Naive thymus-derived CD4-positive, alpha-beta T cell (primary cell): ENCODE measurements around the gene FGF1. TPM values are rescaled to one million over a fixed set of nuclear protein-coding genes. Genes with fewer than 3 reads are reported as not detected.

ENCODE experiments used
- ATAC-seq: fragments of 150-1000 bp; cut with Tn5 transposase; 2 replicates; pipeline ENCODE4 v1.10.0; 2021; ENCODE audit warnings: mild to moderate bottlenecking, moderate library complexity
- CTCF ChIA-PET: fragments of 350-600 bp; sonication (Branson Sonifier 250); formaldehyde crosslinking; loops from one replicate; lab custom pipeline; 2021; ENCODE audit warnings: antibody characterized with exemption; lab: Charles Lee
- POLR2A ChIA-PET: fragments of 350-600 bp; sonication (Branson Sonifier 250); formaldehyde crosslinking; loops from one replicate; lab custom pipeline; 2021; ENCODE audit warnings: antibody characterized with exemption, inconsistent platforms; lab: Charles Lee
- DNase-seq, 9 donors: peaks; one replicate each; pipeline versions ENCODE4 v3.0.0 to v3.0.0-alpha.2; 2020 to 2022; ENCODE audit warnings: mixed read lengths in 1 of 9
- H3K27ac ChIP-seq: one replicate; pipeline ENCODE4 v1.7.0; 2013; ENCODE audit warnings: mild to moderate bottlenecking, low read depth, low read length, moderate library complexity
- H3K27me3 ChIP-seq, 2 donors: one replicate each; pipeline ENCODE4 v1.7.0; 2013; ENCODE audit warnings: low read length in 2 of 2, mild to moderate bottlenecking in 2 of 2, moderate library complexity in 2 of 2; ENCODE audit not compliant: control insufficient read depth in 2 of 2, insufficient read depth in 2 of 2
- H3K36me3 ChIP-seq, 3 experiments: 1 replicate in 2 of 3; 2 replicates in 1 of 3; pipeline ENCODE4 v1.7.0; 2013; ENCODE audit warnings: low read length in 3 of 3, mild to moderate bottlenecking in 3 of 3, moderate library complexity in 1 of 3; ENCODE audit not compliant: insufficient read depth in 3 of 3, control insufficient read depth in 2 of 3
- H3K4me1 ChIP-seq, 2 donors: one replicate each; pipeline ENCODE4 v1.7.0; 2013; ENCODE audit warnings: low read length in 2 of 2, mild to moderate bottlenecking in 2 of 2, moderate library complexity in 1 of 2; ENCODE audit not compliant: control insufficient read depth in 2 of 2, insufficient read depth in 2 of 2
- H3K4me3 ChIP-seq: 2 replicates; pipeline ENCODE4 v1.7.0; 2013; ENCODE audit warnings: mild to moderate bottlenecking, low read length
- H3K9me3 ChIP-seq, 3 experiments: 1 replicate in 2 of 3; 2 replicates in 1 of 3; pipeline ENCODE4 v1.7.0; 2013; ENCODE audit warnings: low read length in 3 of 3; ENCODE audit not compliant: control insufficient read depth in 2 of 3
- H3K27ac Mint-ChIP-seq, 9 donors: one replicate each; pipeline ENCODE4 v1.8.0; 2020 to 2022; ENCODE audit warnings: mixed read lengths in 9 of 9, mild to moderate bottlenecking in 8 of 9, moderate library complexity in 5 of 9, inconsistent platforms in 2 of 9
- H3K27me3 Mint-ChIP-seq, 5 donors: one replicate each; pipeline ENCODE4 v1.8.0; 2021 to 2022; ENCODE audit warnings: mixed read lengths in 5 of 5, mild to moderate bottlenecking in 1 of 5
- H3K36me3 Mint-ChIP-seq, 5 donors: one replicate each; pipeline ENCODE4 v1.8.0; 2020 to 2022; ENCODE audit warnings: mixed read lengths in 5 of 5, mild to moderate bottlenecking in 3 of 5, inconsistent platforms in 1 of 5
- H3K4me1 Mint-ChIP-seq, 7 donors: one replicate each; pipeline ENCODE4 v1.8.0; 2020 to 2022; ENCODE audit warnings: mixed read lengths in 7 of 7, mild to moderate bottlenecking in 3 of 7, inconsistent platforms in 1 of 7
- H3K4me3 Mint-ChIP-seq, 10 donors: one replicate each; pipeline ENCODE4 v1.8.0; 2020 to 2022; ENCODE audit warnings: mild to moderate bottlenecking in 10 of 10, mixed read lengths in 10 of 10, moderate library complexity in 6 of 10, inconsistent platforms in 2 of 10
- H3K9me3 Mint-ChIP-seq, 11 donors: one replicate each; pipeline ENCODE4 v1.8.0; 2020 to 2022; ENCODE audit warnings: mixed read lengths in 11 of 11, mild to moderate bottlenecking in 4 of 11, inconsistent platforms in 1 of 11, moderate library complexity in 1 of 11
- intact Hi-C, 2 donors: fragments of 100-400 bp; cut with micrococcal nuclease; formaldehyde crosslinking; loops; one replicate each; pipeline ENCODE4 v1.15.1; 2023
- polyA plus RNA-seq, 2 donors: library from polyadenylated mRNA; unstranded; fragments of 300-500 nt; fragmentation: Illumina TruSeq; gene quantifications; one replicate each; pipeline ENCODE4 v1.2.3, GENCODE V29; 2021
- total RNA-seq, 6 experiments: library from RNA in 5 of 6; stranded (reverse) in 5 of 6; gene quantifications; 1 replicate in 5 of 6; 2 replicates in 1 of 6; pipeline ENCODE4 v1.2.3 and lab custom pipeline; 2021 to 2026

FGF1 gene
- total and polyA plus RNA-seq, 7 experiments from 2014 or later = not detected

GRCh38 chr5:142571371-142571770 lies 114.5 kb downstream of the FGF1 start:
- peaks cover 0 to 1% (median 0%) of the 10 kb centered on the region in 5 donors for H3K36me3 Mint-ChIP-seq
- peaks cover 0 to 4% (median 0%) of the 10 kb centered on the region in 5 donors for H3K27me3 Mint-ChIP-seq
- H3K4me1 ChIP-seq = no peaks in the 10 kb centered on the region
- intact Hi-C loops = no loop called here
- H3K27me3 ChIP-seq = no peaks in the 10 kb centered on the region
- H3K4me3 ChIP-seq = no peak overlapping the region
- ChIA-PET POLR2A (no interaction called here), CTCF (no interaction called here)
- no peak for DNase-seq
- no peak overlapping the region for H3K27ac ChIP-seq
- H3K4me1 Mint-ChIP-seq = peaks cover 0 to 10% (median 1%) of the 10 kb centered on the region in 7 donors
- H3K27ac Mint-ChIP-seq = no peak overlapping the region
- H3K9me3 Mint-ChIP-seq = peaks cover 0 to 2% (median 0%) of the 10 kb centered on the region in 11 donors
- H3K4me3 Mint-ChIP-seq = no peak overlapping the region
- ATAC-seq = no peak
- no peaks in the 10 kb centered on the region for H3K36me3 ChIP-seq
- no peaks in the 10 kb centered on the region for H3K9me3 ChIP-seq

GRCh38 chr5:142569905-142570304 lies 116.0 kb downstream of the FGF1 start:
- Mint-ChIP-seq H3K4me3 (no peak overlapping the region), H3K4me1 (peaks cover 0 to 9% (median 0%) of the 10 kb centered on the region in 7 donors), H3K36me3 (no peaks in the 10 kb centered on the region), H3K27me3 (peaks cover 0 to 4% (median 0%) of the 10 kb centered on the region in 5 donors), H3K9me3 (no peaks in the 10 kb centered on the region), H3K27ac (no peak overlapping the region)
- ChIA-PET CTCF (no interaction called here), POLR2A (no interaction called here)
- DNase-seq (no peak), ATAC-seq (no peak)
- intact Hi-C loops = no loop called here
- no peaks in the 10 kb centered on the region for H3K36me3 ChIP-seq
- H3K27ac ChIP-seq = no peak overlapping the region
- no peak overlapping the region for H3K4me3 ChIP-seq
- H3K27me3 ChIP-seq = no peaks in the 10 kb centered on the region
- H3K4me1 ChIP-seq = no peaks in the 10 kb centered on the region
- no peaks in the 10 kb centered on the region for H3K9me3 ChIP-seq

- H3K4me3 ChIP-seq = no peak overlapping the region
- H3K4me1 ChIP-seq = no peaks in the 10 kb centered on the region
- Mint-ChIP-seq H3K27me3 (peaks cover 0 to 4% (median 0%) of the 10 kb centered on the region in 5 donors), H3K36me3 (no peaks in the 10 kb centered on the region), H3K9me3 (no peaks in the 10 kb centered on the region), H3K4me1 (peaks cover 0 to 9% (median 0%) of the 10 kb centered on the region in 7 donors), H3K27ac (no peak overlapping the region), H3K4me3 (no peak overlapping the region)
- intact Hi-C loops = no loop called here
- CTCF ChIA-PET = no interaction called here
- ATAC-seq (no peak), DNase-seq (no peak)
- POLR2A ChIA-PET = no interaction called here
- no peaks in the 10 kb centered on the region for H3K9me3 ChIP-seq
- no peaks in the 10 kb centered on the region for H3K27me3 ChIP-seq
- H3K36me3 ChIP-seq = no peaks in the 10 kb centered on the region
- H3K27ac ChIP-seq = no peak overlapping the region
These were observed 116.9 kb downstream of the FGF1 start for GRCh38 chr5:142568996-142569335.

GRCh38 chr5:142568283-142568995 lies 117.5 kb downstream of the FGF1 start:
- no peak overlapping the region for H3K4me3 ChIP-seq
- no peaks in the 10 kb centered on the region for H3K9me3 ChIP-seq
- no peak overlapping the region for H3K27ac ChIP-seq
- H3K36me3 ChIP-seq = no peaks in the 10 kb centered on the region
- ATAC-seq (no peak), DNase-seq (no peak)
- H3K27ac Mint-ChIP-seq = no peak overlapping the region
- no peaks in the 10 kb centered on the region for H3K27me3 ChIP-seq
- intact Hi-C loops = no loop called here
- no peaks in the 10 kb centered on the region for H3K36me3 Mint-ChIP-seq
- no peaks in the 10 kb centered on the region for H3K4me1 ChIP-seq
- H3K9me3 Mint-ChIP-seq = no peaks in the 10 kb centered on the region
- peak overlapping the region in 1 of 10 donors; percentile 12 for H3K4me3 Mint-ChIP-seq
- ChIA-PET CTCF (no interaction called here), POLR2A (no interaction called here)
- H3K27me3 Mint-ChIP-seq = peaks cover 0 to 4% (median 0%) of the 10 kb centered on the region in 5 donors
- peaks cover 0 to 9% (median 0%) of the 10 kb centered on the region in 7 donors for H3K4me1 Mint-ChIP-seq

- H3K9me3 ChIP-seq = no peaks in the 10 kb centered on the region
- ATAC-seq (no peak), DNase-seq (no peak)
- intact Hi-C loops = no loop called here
- H3K27me3 ChIP-seq = no peaks in the 10 kb centered on the region
- CTCF ChIA-PET = no interaction called here
- POLR2A ChIA-PET = interaction anchor here (0.6 kb wide), 1 partner anchor 8 kb away, joined by 3 read pairs; no protein-coding TSS in a partner anchor
- H3K9me3 Mint-ChIP-seq = no peaks in the 10 kb centered on the region
- H3K27ac ChIP-seq = no peak overlapping the region
- H3K4me1 ChIP-seq = no peaks in the 10 kb centered on the region
- H3K4me3 Mint-ChIP-seq = no peak overlapping the region
- H3K4me3 ChIP-seq = no peak overlapping the region
- H3K36me3 ChIP-seq = no peaks in the 10 kb centered on the region
- peaks cover 0 to 2% (median 0%) of the 10 kb centered on the region in 7 donors for H3K4me1 Mint-ChIP-seq
- no peak overlapping the region for H3K27ac Mint-ChIP-seq
- peaks cover 0 to 7% (median 0%) of the 10 kb centered on the region in 5 donors for H3K27me3 Mint-ChIP-seq
- H3K36me3 Mint-ChIP-seq = no peaks in the 10 kb centered on the region
These were observed 124.3 kb downstream of the FGF1 start for GRCh38 chr5:142561486-142562097.

GRCh38 chr5:142561029-142561428 lies 124.9 kb downstream of the FGF1 start:
- ATAC-seq (no peak), DNase-seq (no peak)
- Mint-ChIP-seq H3K4me1 (peaks cover 0 to 2% (median 0%) of the 10 kb centered on the region in 7 donors), H3K4me3 (no peak overlapping the region), H3K27me3 (peaks cover 0 to 7% (median 0%) of the 10 kb centered on the region in 5 donors), H3K36me3 (no peaks in the 10 kb centered on the region), H3K27ac (no peak overlapping the region), H3K9me3 (no peaks in the 10 kb centered on the region)
- no peaks in the 10 kb centered on the region for H3K36me3 ChIP-seq
- H3K27ac ChIP-seq = no peak overlapping the region
- H3K4me1 ChIP-seq = no peaks in the 10 kb centered on the region
- no peak overlapping the region for H3K4me3 ChIP-seq
- no peaks in the 10 kb centered on the region for H3K27me3 ChIP-seq
- H3K9me3 ChIP-seq = no peaks in the 10 kb centered on the region
- POLR2A ChIA-PET = no interaction called here
- intact Hi-C loops = no loop called here
- CTCF ChIA-PET = no interaction called here
